ENCODE data around the gene GPATCH2L.

The GPATCH2L gene

DNA sequence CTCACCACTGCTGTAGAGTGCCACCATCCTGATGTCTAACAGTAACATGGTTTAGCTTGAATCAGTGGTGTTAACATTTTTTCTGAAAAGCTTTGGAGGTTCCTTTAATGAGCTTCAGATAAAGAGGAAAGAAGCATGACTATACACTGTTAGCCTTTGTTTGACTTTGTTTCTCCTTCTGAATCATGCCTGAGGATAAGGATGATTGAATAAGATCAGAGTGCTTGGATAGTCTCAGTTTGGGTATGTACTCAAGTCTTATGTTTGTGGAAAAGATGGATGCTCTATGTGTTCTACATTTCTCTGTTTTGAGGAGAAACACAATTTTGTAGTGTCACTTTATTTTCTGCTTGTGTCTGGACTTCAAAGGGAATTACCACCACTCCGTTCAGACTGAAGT, 42.0 kb downstream of the GPATCH2L start:
- TF ChIP-seq, protein P1, sequence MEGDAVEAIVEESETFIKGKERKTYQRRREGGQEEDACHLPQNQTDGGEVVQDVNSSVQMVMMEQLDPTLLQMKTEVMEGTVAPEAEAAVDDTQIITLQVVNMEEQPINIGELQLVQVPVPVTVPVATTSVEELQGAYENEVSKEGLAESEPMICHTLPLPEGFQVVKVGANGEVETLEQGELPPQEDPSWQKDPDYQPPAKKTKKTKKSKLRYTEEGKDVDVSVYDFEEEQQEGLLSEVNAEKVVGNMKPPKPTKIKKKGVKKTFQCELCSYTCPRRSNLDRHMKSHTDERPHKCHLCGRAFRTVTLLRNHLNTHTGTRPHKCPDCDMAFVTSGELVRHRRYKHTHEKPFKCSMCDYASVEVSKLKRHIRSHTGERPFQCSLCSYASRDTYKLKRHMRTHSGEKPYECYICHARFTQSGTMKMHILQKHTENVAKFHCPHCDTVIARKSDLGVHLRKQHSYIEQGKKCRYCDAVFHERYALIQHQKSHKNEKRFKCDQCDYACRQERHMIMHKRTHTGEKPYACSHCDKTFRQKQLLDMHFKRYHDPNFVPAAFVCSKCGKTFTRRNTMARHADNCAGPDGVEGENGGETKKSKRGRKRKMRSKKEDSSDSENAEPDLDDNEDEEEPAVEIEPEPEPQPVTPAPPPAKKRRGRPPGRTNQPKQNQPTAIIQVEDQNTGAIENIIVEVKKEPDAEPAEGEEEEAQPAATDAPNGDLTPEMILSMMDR (conservative IDR thresholded peaks at IDR 0.05; ENCODE audit: low read depth) = no peak
- no peak overlapping the region for H3K27ac ChIP-seq
- CTCF ChIA-PET = interaction anchor here (1.0 kb wide), 1 partner anchor 159 kb away, joined by 3 read pairs; no protein-coding TSS in a partner anchor
- DNase-seq (ENCODE audit: low spot score) = no peak
- POLR2A ChIA-PET (ENCODE audit: low non-redundant PET) = no interaction called here

DNA sequence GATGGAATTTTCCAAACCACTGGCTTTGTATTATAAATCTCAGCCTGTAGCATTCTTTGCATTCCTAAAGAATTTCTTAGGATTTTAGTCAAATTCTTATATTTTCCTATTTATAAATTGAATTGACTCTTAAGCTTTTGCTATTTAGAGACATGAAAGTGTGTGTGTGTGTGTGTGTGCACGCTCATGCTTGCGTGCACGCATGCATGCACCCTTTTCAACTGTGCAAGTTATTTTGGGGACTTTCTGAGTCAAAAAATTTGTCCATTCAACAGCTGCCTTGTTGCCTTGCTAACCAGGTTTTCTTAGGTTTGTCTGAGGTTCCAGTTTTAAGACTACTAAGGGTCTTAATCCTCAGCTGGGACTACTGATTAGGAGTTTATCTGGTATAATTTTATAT, 42.6 kb downstream of the GPATCH2L start:
- H3K27ac ChIP-seq = no peak overlapping the region
- ChIA-PET CTCF (interaction anchor here (0.6 kb wide), 1 partner anchor 21 kb away, joined by 3 read pairs; no protein-coding TSS in a partner anchor), POLR2A (ENCODE audit: low non-redundant PET) (no interaction called here)
- no peak for DNase-seq (ENCODE audit: low spot score)
- TF ChIP-seq, protein P1 (conservative IDR thresholded peaks at IDR 0.05; ENCODE audit: low read depth) = no peak

DNA sequence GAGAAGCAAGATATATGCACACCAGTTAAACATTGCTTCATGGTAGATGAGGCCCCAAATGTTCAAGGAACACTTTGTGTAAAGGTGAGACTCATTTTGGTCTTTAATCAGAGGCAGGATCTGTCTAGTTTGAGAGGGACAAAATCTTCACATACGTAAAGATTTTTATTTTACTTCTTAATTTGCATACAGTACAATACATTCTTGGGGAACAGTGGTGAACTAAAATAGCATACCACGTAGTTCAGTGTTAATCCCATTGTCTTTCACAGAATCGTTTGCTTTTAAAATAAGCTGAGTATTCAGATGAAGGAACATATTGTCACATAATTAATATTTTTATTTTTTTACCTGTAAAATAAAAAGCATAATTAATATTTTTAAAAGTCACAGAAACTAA, 43.3 kb downstream of the GPATCH2L start:
- ChIA-PET CTCF (no interaction called here), POLR2A (ENCODE audit: low non-redundant PET) (no interaction called here)
- TF ChIP-seq, protein P1 (conservative IDR thresholded peaks at IDR 0.05; ENCODE audit: low read depth) = no peak
- H3K27ac ChIP-seq = no peak overlapping the region
- no peak for DNase-seq (ENCODE audit: low spot score)

DNA sequence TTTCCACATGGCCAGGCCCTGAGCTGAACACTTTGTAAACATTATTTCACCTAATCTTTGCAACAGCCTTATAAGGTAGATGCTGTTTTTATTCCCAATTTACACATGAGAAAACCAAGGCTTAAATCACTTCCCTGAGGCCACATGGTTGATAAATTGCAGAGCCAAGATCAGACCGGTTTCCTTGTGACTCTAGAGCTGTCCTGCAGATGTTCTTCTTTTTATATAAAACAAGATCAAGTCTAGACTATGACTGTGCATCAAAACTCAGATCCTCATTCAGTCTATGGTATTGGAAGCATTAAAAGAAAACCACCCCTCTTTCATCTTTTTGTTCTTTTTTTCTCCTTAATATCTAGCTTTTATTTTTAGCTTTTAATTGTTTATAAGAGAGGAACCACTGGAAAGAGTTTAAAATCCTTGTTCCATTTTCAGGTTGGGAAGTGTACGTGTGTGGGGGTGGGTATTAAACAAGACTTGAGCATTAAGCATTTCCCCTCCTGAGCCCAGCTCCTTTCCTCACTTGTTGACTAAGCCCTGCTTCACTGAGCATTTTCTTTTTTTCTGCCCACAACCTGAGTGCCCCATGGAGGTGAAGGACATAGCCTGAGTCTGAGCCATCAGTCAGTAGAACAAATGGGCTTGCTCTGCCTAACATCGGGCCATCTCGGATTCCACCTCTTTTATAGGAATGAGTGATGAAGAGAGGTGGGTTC, 45.4 kb downstream of the GPATCH2L start:
- CTCF ChIA-PET = interaction anchor here (0.6 kb wide), 1 partner anchor 1542 kb away, joined by 3 read pairs; no protein-coding TSS in a partner anchor
- no peak for DNase-seq (ENCODE audit: low spot score)
- TF ChIP-seq, protein P1 (conservative IDR thresholded peaks at IDR 0.05; ENCODE audit: low read depth) = no peak
- POLR2A ChIA-PET (ENCODE audit: low non-redundant PET) = no interaction called here
- H3K27ac ChIP-seq = no peak overlapping the region

DNA sequence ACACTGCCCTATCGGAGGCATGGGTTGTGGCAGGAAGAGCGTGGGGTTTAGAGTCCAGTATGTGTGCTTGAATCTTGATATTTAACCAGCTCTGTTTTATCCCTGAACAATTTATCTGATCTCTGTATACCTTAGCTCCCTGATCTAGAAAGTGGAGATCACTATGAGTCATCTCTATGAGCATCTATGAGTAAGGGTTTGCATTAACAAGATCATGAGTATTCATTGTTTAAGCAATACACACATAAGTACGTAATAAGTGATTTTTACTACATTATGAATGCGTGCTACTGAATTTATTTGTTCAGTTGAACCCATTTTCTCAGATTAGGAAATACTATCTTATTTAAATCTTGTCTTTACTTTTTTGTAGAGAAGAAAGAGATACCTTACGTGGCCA, 49.4 kb downstream of the GPATCH2L start:
- DNase-seq (ENCODE audit: low spot score) = peak; percentile 88
- POLR2A ChIA-PET (ENCODE audit: low non-redundant PET) = no interaction called here
- TF ChIP-seq, protein P1 (conservative IDR thresholded peaks at IDR 0.05; ENCODE audit: low read depth) = no peak
- CTCF ChIA-PET = no interaction called here
- no peak overlapping the region for H3K27ac ChIP-seq

DNA sequence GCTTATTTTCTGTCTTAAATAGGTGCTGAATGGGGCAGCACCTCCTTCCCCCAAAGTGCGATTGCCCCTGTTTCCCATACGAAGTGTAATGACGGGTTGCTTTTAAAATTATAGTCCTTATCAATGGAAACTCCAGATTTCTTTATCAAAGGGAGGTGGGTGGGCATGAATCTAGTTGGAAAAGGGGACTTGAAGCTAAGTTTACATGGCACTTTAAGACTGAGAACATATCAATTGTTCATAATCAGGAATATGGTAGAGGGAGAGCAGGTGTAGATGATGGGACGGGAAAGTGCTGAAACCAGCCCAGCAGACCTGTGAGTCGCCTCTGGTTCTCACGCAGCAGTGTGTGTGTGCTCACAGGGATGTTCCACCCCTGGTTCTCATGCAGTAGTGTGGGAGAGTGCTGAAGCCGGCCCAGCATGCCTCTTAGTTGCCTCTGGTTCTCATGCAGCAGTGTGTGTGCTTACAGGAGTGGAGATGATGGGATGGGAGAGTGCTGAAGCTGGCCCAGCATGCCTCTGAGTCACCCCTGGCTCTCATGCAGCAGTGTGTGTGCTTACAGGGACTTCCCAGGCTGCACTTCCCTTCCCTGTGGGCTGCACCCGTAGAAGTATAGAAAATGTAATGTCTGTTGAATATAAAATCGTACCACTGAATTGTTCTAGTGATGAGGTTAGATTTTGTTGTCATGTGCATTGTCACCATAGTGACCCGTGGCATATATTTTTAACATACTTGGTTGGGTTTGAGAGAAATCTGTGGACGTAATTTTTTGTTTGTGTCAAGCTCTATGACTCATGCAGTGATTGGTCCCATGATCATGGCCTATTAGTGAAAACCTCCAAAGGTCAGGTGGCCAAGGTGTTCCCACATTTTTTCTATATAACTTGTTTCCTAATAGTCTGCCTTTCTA, 51.6 kb downstream of the GPATCH2L start:
- TF ChIP-seq, protein P1 (conservative IDR thresholded peaks at IDR 0.05; ENCODE audit: low read depth) = no peak
- DNase-seq (ENCODE audit: low spot score) = peak; percentile 85
- H3K27ac ChIP-seq = peak overlapping the region; percentile 47
- CTCF ChIA-PET = no interaction called here
- POLR2A ChIA-PET (ENCODE audit: low non-redundant PET) = interaction anchor here (0.5 kb wide), 1 partner anchor 51 kb away, joined by 3 read pairs; no protein-coding TSS in a partner anchor
